CD4-positive, alpha-beta T cell (primary cell): Measurements from ENCODE around the gene VNN1. TPM values are rescaled to one million over a fixed set of nuclear protein-coding genes. Genes with fewer than 3 reads are reported as not detected.

Experiments
- ATAC-seq: fragments of 200-7000 bp; cut with Tn5 transposase; one replicate; pipeline ENCODE4 v1.10.0; 2022; ENCODE audit warnings: mild to moderate bottlenecking; ENCODE audit not compliant: poor library complexity
- CTCF ChIA-PET: fragments of 350-600 bp; sonication (Branson Sonifier 250); formaldehyde crosslinking; loops from one replicate; lab custom pipeline; 2021; ENCODE audit warnings: antibody characterized with exemption, inconsistent platforms; lab: Charles Lee
- POLR2A ChIA-PET: fragments of 350-600 bp; sonication (Branson Sonifier 250); formaldehyde crosslinking; loops from one replicate; lab custom pipeline; 2021; ENCODE audit warnings: antibody characterized with exemption, inconsistent platforms; lab: Charles Lee
- DNase-seq, 14 experiments: peaks; one replicate each; pipeline ENCODE4 v3.0.0-alpha.2; 2013 to 2020; ENCODE audit warnings: mixed read lengths in 2 of 14
- H3K27ac ChIP-seq, 2 donors: one replicate each; pipeline versions ENCODE4 v1.5.1 to v1.7.0; 2013; ENCODE audit warnings: low read length in 2 of 2, low read depth in 1 of 2, mild to moderate bottlenecking in 1 of 2
- H3K27me3 ChIP-seq, 2 experiments: 1 replicate in 1 of 2; 2 replicates in 1 of 2; pipeline versions ENCODE4 v1.6.1 to v1.7.0; 2013; ENCODE audit warnings: low read length in 2 of 2, control low read depth in 1 of 2, mild to moderate bottlenecking in 1 of 2, moderate library complexity in 1 of 2; ENCODE audit not compliant: insufficient read depth in 2 of 2, control insufficient read depth in 1 of 2
- H3K36me3 ChIP-seq: one replicate; pipeline ENCODE4 v1.6.1; 2013; ENCODE audit warnings: low read length, control low read depth; ENCODE audit not compliant: insufficient read depth
- H3K4me1 ChIP-seq: one replicate; pipeline ENCODE4 v1.6.1; 2013; ENCODE audit warnings: low read length, control low read depth; ENCODE audit not compliant: insufficient read depth
- H3K4me3 ChIP-seq: one replicate; pipeline ENCODE4 v1.5.1; 2013; ENCODE audit warnings: mild to moderate bottlenecking, low read length, moderate library complexity
- H3K9me3 ChIP-seq, 2 experiments: 1 replicate in 1 of 2; 2 replicates in 1 of 2; pipeline versions ENCODE4 v1.6.1 to v1.7.0; 2013; ENCODE audit warnings: low read length in 2 of 2, mild to moderate bottlenecking in 2 of 2, control low read depth in 1 of 2, moderate library complexity in 1 of 2; ENCODE audit not compliant: control insufficient read depth in 1 of 2, insufficient read depth in 1 of 2
- H3K27ac Mint-ChIP-seq: one replicate; pipeline ENCODE4 v1.8.0; 2020; ENCODE audit warnings: mixed read lengths
- H3K27me3 Mint-ChIP-seq: one replicate; pipeline ENCODE4 v1.8.0; 2021; ENCODE audit warnings: mixed read lengths
- H3K36me3 Mint-ChIP-seq: one replicate; pipeline ENCODE4 v1.8.0; 2021; ENCODE audit warnings: low read depth, mixed read lengths
- H3K4me1 Mint-ChIP-seq: one replicate; pipeline ENCODE4 v1.8.0; 2021; ENCODE audit warnings: low read depth, mixed read lengths
- H3K4me3 Mint-ChIP-seq: one replicate; pipeline ENCODE4 v1.8.0; 2020; ENCODE audit warnings: mild to moderate bottlenecking, mixed read lengths
- H3K9me3 Mint-ChIP-seq: one replicate; pipeline ENCODE4 v1.8.0; 2020; ENCODE audit warnings: mixed read lengths
- intact Hi-C, 2 experiments: fragments of 100-400 bp; cut with DNase I in 1 of 2; cut with micrococcal nuclease in 1 of 2; formaldehyde crosslinking; loops; one replicate each; pipeline versions ENCODE4 v1.15.1 to v1.9.0; 2023 to 2025; cut with DNase I, micrococcal nuclease
- polyA plus RNA-seq, 2 donors: library from polyadenylated mRNA; unstranded; fragments of 120-200 nt; gene quantifications; one replicate each; pipeline ENCODE4 v1.2.1, GENCODE V29; 2013
- total RNA-seq, 174 experiments: library from RNA in 2 of 174; stranded (reverse) in 2 of 174; gene quantifications; one replicate each; pipeline ENCODE4 v1.2.3 and lab custom pipeline; 2021 to 2026
- TF ChIP-seq, protein P1 (sequence below): fragments of 200-600 bp; IDR thresholded peaks from one replicate; pipeline ENCODE4 v1.8.0; 2022; ENCODE audit warnings: antibody characterized with exemption, mild to moderate bottlenecking

Gene VNN1, protein sequence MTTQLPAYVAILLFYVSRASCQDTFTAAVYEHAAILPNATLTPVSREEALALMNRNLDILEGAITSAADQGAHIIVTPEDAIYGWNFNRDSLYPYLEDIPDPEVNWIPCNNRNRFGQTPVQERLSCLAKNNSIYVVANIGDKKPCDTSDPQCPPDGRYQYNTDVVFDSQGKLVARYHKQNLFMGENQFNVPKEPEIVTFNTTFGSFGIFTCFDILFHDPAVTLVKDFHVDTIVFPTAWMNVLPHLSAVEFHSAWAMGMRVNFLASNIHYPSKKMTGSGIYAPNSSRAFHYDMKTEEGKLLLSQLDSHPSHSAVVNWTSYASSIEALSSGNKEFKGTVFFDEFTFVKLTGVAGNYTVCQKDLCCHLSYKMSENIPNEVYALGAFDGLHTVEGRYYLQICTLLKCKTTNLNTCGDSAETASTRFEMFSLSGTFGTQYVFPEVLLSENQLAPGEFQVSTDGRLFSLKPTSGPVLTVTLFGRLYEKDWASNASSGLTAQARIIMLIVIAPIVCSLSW
- total RNA-seq = not detected
- 1.3 TPM for polyA plus RNA-seq (2013, experiment 1 of 2)
- 0.41 TPM for polyA plus RNA-seq (2013, experiment 2 of 2)
- total RNA-seq (lab: John Stamatoyannopoulos, UW) = 0 to 1.3 (median 0) reads per million in 172 experiments

DNA sequence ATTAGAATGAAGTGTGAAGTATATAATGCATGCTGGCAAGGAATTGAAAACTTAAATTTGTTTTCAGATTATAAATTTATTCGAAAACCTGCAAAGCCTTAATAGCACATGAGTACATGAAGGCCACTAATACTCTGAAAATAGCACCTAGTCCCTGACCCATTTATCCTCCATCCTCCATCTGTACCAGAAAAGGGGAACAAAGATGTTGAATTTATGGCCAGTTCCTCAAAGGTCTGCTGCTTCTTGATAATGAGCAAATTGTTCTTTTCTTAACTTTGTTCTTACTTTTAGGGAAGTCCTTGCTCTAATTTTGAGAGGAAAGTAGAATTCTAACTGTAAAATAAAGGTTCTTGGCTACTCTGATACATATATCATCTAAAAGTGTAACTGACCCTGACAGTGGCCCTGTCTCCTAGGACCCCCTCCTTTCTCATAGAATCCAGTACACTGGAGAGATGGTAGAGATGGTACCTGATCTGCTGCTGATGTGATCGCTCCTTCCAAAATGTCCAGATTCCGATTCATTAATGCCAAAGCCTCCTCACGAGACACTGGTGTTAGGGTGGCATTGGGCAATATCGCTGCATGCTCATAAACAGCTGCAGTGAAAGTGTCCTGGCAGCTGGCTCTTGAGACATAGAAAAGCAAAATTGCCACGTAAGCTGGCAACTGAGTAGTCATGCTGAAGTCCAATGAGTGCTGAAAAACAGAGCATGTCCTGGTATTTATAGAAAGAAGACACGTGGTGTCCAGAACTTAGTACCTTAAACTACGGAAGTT lies at the start of gene VNN1:
Gene VNN1 (minus strand): TSS at position 704 of the 783 bp plus-strand sequence. CDS start 20 bp downstream, at position 684.
- no peaks in the 10 kb centered on the region for H3K27me3 ChIP-seq
- DNase-seq = peak in 3 of 14 experiments; percentile 18 to 71 (median 60)
- H3K36me3 ChIP-seq = no peaks in the 10 kb centered on the region
- ChIA-PET POLR2A (no interaction called here), CTCF (interaction anchor here (0.7 kb wide), 1 partner anchor 248 kb away, joined by 3 read pairs; no protein-coding TSS in a partner anchor)
- TF ChIP-seq, protein P1, sequence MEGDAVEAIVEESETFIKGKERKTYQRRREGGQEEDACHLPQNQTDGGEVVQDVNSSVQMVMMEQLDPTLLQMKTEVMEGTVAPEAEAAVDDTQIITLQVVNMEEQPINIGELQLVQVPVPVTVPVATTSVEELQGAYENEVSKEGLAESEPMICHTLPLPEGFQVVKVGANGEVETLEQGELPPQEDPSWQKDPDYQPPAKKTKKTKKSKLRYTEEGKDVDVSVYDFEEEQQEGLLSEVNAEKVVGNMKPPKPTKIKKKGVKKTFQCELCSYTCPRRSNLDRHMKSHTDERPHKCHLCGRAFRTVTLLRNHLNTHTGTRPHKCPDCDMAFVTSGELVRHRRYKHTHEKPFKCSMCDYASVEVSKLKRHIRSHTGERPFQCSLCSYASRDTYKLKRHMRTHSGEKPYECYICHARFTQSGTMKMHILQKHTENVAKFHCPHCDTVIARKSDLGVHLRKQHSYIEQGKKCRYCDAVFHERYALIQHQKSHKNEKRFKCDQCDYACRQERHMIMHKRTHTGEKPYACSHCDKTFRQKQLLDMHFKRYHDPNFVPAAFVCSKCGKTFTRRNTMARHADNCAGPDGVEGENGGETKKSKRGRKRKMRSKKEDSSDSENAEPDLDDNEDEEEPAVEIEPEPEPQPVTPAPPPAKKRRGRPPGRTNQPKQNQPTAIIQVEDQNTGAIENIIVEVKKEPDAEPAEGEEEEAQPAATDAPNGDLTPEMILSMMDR = no peak
- Mint-ChIP-seq H3K27ac (no peak within 1 kb of the TSS), H3K4me1 (no peaks in the 10 kb centered on the region), H3K4me3 (no peak within 1 kb of the TSS), H3K9me3 (no peaks in the 10 kb centered on the region), H3K36me3 (no peaks in the 10 kb centered on the region), H3K27me3 (peaks cover 3% of the 10 kb centered on the region)
- no peak within 1 kb of the TSS for H3K4me3 ChIP-seq
- intact Hi-C loops = no loop called here
- no peaks in the 10 kb centered on the region for H3K9me3 ChIP-seq
- no peak for ATAC-seq
- no peaks in the 10 kb centered on the region for H3K4me1 ChIP-seq
- H3K27ac ChIP-seq = no peak within 1 kb of the TSS

DNA sequence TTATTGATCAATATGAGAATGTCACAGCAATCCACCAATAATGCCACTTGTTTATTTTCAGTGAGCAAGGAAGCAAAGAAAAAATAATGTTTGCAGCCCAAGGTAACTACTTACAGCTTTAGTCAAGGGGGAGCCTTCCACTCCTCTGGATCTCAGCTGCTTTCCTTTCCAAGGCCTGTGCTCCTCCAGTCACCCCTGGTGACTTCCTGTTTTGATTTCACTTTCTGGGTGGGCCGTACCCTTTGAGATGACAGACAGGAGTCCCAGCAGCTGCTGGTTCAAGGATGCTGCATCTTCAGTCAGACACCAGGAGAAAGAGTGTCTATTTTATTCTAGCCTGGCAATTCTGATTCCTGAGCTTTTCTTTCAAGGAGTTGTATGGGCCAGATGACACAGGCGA lies 49.4 kb upstream of the VNN1 start:
- intact Hi-C loops = loop anchor here (5.0 to 10.0 kb wide), 4 partner anchors 34 to 231 kb away; partner anchors contain the start of genes RPS12 (in 1 of the 2), SLC18B1 (in 1 of the 2) and TAAR9 (in 1 of the 2)
- Histone ChIP-seq H3K9me3 (no peaks in the 10 kb centered on the region), H3K4me3 (peak overlapping the region; percentile 46), H3K4me1 (peaks cover 15% of the 10 kb centered on the region), H3K36me3 (peaks cover 2% of the 10 kb centered on the region), H3K27ac (no peak overlapping the region), H3K27me3 (no peaks in the 10 kb centered on the region)
- ChIA-PET POLR2A (interaction anchor here (0.6 to 6.3 kb wide), 9 partner anchors 10 to 250 kb away, joined by 3 to 82 read pairs (median 6); partner anchors contain the start of genes RPS12, SLC18B1 and STX7), CTCF (interaction anchor here (0.9 to 1.1 kb wide), 2 partner anchors 35 to 60 kb away, joined by 4 read pairs; partner anchors contain the start of gene SLC18B1)
- peaks cover 46% of the 10 kb centered on the region for H3K4me1 Mint-ChIP-seq
- peak overlapping the region; percentile 89 for H3K27ac Mint-ChIP-seq
- TF ChIP-seq, protein P1 = no peak
- H3K36me3 Mint-ChIP-seq = peaks cover 17% of the 10 kb centered on the region
- H3K9me3 Mint-ChIP-seq = no peaks in the 10 kb centered on the region
- ATAC-seq = peak; percentile 97
- peak overlapping the region; percentile 86 for H3K4me3 Mint-ChIP-seq
- H3K27me3 Mint-ChIP-seq = no peaks in the 10 kb centered on the region
- peak; percentile 6 to 79 (median 34) for DNase-seq

DNA sequence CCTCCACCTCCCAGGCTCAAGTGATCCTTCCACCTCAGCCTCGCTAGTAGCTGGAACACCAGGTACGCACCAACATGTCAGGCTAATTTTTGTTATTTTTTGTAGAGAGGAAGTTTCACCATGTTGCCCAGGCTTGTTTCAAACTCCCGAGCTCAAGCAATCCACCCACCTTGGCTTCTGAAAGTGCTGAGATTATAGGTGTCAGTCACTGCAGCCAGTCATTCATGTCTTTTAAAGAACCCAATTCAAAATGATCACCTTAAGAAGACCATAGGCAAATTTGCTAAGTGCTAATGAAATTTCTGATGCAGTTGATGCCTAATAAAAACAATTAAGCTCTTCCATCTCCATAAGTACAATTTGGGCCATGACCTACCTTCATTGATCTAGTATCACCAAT lies 46.4 kb upstream of the VNN1 start:
- ChIA-PET CTCF (no interaction called here), POLR2A (no interaction called here)
- Mint-ChIP-seq H3K36me3 (peaks cover 23% of the 10 kb centered on the region), H3K9me3 (no peaks in the 10 kb centered on the region), H3K4me3 (no peak overlapping the region), H3K4me1 (peaks cover 46% of the 10 kb centered on the region), H3K27me3 (no peaks in the 10 kb centered on the region), H3K27ac (peak overlapping the region; percentile 33)
- Histone ChIP-seq H3K27me3 (no peaks in the 10 kb centered on the region), H3K36me3 (peaks cover 2% of the 10 kb centered on the region), H3K4me1 (peaks cover 15% of the 10 kb centered on the region), H3K9me3 (no peaks in the 10 kb centered on the region), H3K27ac (no peak overlapping the region), H3K4me3 (no peak overlapping the region)
- no peak for DNase-seq
- intact Hi-C loops = loop anchor here (5.0 to 10.0 kb wide), 4 partner anchors 37 to 228 kb away; partner anchors contain the start of genes RPS12 (in 1 of the 2), SLC18B1 (in 1 of the 2) and TAAR9 (in 1 of the 2)
- no peak for ATAC-seq
- TF ChIP-seq, protein P1 = no peak
